Stimulated activated CD4-positive, alpha-beta T cell treated with anti-CD3 and anti-CD28 coated beads, Interleukin-1b, Interleukin-23, amount 100 ng/mL, for 24 hours (primary cell): ENCODE results near the gene ZC3H12C.
"Not testable (repeated sequence)": the region's sequence is repeated elsewhere in the genome, so short reads cannot be mapped to it uniquely, and the experiment has no call there.

Source experiments
- DNase-seq, 4 experiments: peaks; one replicate each; pipeline ENCODE4 v3.0.0-alpha.2; 2020; ENCODE audit warnings: low read depth in 4 of 4, low spot score in 1 of 4

ZC3H12C gene

DNA sequence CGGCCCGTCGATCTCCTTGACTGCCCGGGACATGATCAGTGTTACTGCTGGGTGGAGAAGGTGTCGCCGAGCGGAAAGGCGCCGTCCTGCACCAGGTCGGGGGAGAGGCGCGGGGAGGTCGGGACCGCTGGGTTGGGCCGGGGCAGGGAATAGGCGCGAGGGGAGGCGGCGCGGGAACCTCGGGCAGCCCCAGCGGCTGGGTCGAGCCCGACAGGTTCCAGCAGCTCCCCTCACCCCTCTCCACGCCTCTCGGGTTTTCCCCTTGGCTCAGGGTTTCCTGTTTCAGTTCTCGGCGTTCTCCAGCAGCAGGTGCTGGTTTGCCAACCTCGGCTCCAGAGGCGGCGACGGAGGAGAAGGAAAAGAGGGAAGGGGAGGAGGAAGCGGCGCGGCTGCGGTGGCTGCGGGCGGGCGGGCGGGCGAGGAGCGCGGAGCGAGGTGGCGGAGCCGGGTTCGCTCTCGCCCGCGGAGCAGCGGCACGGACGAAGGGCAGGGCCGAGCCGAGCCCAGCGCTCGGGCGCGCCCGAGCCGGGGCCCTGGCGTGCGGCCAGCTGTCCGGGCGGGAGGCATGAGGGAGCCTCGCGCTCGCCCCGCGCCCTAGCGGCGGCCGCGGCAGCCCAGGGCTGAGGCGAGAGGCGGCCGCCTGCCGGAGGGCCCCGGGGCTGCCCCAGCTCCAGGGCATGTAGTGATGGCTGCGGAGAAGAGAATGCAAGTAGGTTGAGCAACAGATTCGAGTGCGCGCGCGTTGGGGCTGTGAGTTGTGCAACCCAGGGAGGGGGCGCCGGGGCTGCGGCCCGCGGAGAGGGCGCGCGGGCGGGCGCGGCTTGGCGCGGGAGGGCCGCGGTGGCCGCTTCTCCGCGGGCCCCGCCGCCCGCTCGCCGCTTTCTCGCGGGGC is at the start of gene ZC3H12C:
TSS of gene ZC3H12C (plus strand) at position 878 of the 892 bp plus-strand sequence. CDS start 20 bp downstream, outside the sequence.
- DNase-seq: peak in 2 of 4 experiments; percentile 18 to 40

DNA sequence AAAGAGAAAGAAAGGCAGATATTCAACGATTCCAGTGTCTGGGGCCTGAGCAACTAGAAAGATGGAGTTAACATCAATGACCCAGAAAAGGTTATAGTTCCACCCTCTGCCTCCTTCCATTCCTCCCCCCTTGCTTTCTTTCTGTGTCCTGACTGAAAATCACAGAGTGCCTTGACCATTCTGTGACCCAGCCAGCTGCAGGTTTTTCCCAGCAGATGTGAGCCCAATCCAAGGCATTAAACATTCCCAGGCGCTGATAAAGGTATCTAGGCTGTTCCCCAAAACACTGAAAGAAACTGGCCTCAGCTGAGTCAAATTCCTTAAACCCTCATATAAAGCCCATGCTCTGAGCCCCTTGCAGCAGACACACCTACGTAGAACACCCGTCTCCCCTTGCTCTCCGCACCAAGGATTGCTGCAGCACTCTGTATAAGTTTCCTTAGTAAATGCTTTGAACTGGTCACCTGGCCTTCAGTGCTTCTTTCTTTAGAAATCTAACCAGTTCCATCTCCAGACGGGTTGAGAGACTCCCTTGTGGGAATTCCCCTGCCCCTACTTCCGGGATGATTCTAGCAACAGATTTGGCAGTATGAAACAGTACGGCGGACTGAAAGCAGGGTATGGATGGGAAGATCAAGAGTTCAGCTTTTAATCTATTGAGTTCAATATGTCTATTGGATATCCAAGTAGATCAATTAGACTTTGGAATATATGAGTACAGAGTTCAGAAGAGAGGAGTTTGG is 48.8 kb upstream of the ZC3H12C start:
- DNase-seq: no peak

DNA sequence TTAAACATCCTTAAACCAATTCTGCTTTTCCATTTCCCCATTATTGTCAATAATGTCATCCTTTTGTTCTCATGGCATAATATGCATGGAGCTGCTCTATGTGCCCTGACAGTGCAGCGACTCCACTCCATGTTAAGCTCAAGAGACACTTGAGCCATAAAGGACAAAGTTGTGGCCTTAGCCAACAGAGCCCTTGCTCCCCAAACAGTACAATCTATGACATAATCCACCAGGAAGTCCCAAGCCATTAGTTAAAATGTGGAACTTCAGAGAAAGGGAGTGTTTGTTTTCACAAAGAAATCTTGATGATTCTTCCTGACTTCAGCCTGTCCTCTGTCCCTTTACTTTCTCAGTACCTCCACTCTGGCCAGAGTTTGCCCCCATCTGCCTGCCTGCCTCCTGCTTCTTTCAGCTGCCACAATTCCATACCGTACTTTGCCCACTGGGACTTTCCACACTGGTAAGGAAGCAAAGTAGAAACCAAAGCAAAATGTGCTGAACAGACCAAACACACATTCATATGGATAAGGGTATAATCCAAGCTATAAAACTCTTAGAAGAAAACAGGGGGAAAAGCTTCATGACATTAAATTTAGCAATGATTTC is 46.3 kb upstream of the ZC3H12C start:
- no peak for DNase-seq

DNA sequence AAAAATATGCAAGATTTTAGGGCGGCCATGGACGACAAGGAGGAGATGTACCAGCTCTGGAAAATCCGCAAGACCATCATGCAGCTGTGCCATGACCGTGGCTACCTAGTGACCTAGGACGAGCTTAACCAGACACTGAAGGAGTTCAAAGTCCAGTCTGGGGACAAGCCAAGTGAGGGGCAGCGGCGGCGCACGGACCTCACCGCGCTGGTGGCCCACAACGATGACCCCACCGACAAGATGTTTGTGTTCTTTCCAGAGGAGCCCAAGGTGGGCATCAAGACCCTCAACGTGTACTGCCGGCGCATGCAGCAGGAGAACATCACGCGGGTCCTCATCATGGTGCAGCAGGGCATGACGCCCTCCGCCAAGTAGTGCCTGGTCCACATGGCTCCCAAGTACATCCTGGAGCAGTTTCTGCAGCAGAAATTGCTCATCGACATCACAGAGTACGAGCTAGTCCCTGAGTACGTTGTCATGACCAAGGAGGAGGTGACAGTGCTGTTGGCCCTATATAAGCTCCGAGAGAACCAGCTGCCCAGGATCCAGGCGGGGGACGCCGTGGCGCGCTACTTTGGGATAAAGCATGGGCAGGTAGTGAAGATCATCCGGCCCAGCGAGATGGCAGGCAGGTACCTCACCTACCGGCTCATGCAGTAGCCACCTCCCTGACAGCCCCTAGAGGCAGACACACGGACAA is 43.5 kb upstream of the ZC3H12C start:
- no peak for DNase-seq

DNA sequence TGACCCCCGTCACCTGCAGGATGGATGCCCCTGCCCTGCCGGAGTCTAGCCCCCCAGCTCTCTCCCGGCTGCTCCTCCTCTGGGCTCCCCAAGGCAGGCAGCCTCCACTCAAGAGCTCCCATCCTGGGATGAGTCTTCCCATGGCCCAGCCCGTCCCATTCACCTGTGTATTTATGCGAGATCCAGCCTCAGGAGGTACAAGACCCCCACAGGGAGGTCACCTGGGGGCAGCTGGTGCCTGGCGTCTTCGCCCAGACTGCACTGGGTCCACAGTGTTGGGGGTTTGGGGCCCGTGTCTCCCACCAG is 43.0 kb upstream of the ZC3H12C start:
- no peak for DNase-seq

DNA sequence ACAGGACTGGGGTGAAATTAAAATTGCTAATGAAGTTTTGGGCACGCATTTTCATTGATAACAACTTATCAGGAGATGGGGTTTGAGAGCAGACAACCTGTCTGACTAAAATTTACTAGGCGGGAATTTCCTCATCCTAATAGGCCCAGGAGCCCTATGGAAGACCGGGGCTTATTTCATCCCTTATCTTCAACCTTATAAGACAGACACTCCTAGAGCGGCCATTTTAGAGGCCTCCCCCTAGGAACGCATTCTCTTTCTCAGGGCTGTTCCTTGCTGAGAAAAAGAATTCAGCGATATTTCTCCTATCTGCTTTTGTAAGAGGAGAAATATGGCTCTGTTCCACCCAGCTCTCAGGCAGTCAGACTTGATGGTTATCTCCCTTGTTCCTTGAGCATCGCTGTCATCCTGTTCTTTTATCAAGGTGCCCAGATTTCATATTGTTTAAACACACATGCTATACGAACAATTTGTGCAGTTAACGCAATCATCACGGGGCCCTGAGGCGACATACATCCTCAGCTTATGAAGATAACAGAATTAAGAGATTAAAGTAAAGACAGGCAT is 39.3 kb upstream of the ZC3H12C start:
- no peak for DNase-seq

DNA sequence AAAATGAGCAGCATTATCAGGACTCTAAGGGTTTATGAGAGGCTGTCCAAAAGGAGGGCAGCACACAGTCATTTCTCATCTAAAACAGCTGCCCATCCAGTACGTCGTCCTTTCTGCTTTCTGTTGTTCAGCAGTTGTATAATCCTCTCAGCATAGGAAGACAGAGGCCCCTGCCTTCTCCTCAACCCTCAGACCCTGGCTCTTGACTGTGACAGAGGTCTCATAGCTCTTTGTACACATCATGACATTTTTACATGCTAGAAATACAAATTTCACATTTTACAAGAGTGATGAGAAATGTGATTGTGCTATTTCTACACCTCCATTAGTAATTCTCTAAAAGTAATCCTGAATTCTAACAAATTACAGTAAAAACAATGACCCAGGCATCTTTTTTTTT is 36.2 kb upstream of the ZC3H12C start:
- DNase-seq: no peak

DNA sequence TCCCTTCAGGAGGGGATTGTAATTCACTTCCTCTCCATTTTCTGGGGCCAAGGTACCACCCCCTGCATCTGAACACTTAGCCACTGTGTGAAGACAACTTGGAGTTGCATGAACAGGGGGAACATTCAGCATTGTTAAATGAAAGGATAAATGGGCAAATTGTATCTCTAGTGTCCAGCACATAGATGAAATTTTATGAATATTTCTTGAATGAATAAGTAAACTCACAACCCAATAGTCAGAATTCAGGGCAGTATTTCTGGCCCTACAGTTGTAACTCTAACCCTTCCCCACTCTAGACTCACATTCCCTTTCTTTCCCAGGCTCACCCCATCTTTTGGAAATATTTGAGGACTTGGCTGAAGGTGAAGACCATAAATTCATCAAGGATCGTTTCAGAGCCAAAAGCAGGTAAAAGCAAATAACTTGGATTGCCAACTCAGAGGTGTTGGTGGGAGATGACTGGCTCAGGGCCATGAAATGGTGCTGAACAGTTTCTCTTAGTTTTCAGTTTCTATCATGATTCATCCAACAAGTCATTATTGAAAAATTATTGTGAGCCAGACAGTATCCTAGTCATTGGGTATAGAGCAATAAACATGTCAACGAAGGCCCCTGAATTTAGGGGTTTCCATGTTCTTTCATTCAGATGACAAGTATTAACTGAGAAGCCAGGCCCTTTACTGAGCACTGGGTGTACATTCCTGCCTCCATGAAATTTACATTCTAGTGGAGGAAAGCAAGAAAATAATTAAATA is 33.3 kb upstream of the ZC3H12C start:
- DNase-seq: no peak

DNA sequence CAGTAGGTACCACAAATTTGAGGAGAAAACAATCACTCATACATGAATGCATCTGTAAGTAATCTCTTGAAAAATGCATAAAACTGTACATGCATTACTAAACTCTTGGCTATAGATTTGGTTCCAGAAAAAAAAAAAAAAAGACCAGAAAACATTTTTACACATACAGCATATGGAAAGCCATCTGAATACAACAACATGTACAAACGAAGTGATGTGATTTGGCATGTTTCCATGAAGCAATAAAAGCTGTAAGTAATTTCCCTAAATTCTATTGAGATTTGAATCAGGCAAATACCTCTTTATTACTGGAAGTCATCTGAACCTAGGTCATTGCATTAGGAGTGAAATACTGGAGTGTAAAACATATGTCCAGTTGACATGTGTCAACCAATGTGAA is 31.9 kb upstream of the ZC3H12C start:
- no peak for DNase-seq

DNA sequence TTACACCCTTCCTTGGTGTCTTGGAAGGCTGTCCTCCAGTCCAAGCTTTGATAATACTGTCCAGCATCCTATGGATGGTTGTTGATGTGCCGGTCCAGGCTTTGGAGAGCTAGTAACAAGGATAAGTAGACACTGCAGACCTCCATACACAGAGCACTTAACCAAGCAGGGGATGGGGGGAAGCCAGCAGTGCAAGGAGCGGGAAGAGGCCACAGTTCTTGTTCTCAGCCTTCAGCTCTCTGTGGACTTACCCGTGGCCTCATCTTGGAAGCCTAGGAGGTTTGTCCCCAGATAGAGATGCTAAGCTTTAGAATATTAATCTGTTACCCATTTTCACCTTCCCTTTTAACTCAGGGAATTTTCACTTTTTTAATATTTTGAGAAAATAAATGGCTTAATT is 30.9 kb upstream of the ZC3H12C start:
- no peak for DNase-seq

DNA sequence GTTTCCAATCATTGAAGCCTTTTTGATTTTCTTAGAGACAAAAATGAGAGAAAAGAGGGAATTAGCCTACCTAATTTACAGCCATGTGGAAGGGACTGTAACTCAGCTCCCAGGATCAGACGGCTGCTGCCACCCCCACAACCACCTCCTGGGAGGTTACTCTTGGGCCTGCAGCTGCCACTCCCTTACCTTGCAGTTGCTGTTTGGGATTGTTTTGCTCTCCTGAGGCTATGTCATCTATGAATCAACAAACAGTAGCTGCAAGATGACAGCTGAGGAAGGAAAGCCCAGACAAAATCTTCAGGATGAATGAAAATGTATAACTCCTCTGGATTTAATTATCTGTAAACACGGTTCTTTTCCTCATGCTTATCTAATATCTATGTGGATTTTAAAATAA is 28.0 kb upstream of the ZC3H12C start:
- DNase-seq: no peak

DNA sequence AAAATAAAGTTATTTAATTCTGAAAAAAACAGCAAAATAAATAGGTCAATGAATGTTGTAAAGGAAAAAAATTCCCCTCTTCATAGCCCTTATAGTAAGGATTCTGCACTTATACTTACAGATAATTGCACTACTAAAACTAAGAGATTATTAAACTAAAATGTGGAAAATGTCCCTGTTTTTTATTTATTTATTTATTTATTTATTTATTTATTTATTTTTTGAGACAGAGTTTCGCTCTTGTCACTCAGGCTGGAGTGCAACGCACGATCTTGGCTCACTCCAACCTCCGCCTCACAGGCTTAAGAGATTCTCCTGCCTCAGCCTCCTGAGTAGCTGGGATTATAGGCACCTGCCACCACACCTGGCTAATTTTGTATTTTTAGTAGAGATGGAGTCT is 25.2 kb upstream of the ZC3H12C start:
- not testable (repeated sequence) for DNase-seq

DNA sequence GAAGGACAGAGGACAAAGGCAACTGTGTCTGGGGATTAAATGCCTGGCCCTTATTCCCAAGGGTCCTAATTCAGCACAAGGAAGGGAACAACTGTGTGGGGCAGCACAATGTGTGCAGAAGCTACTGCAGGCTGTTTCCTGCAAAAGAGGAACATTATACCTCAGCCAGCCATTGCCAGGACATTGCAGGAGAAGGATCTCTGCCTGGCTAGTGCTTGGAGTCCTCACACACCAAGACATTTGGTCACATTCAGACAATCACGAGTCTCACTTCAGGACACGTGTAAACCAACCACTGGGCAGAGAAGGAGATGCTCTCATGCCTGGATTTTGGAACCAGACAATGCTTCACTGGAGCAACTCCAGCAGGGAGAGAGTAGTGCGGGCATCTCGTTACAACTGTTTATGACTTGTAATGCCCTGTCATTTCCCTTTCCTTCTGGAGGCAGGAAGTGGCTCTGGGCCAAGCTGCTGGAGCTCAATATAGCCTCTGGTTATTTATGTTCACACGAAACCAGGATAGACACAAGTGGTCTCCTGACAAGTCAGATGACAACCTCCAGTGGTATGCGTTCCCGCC is 23.9 kb upstream of the ZC3H12C start:
- DNase-seq: no peak

DNA sequence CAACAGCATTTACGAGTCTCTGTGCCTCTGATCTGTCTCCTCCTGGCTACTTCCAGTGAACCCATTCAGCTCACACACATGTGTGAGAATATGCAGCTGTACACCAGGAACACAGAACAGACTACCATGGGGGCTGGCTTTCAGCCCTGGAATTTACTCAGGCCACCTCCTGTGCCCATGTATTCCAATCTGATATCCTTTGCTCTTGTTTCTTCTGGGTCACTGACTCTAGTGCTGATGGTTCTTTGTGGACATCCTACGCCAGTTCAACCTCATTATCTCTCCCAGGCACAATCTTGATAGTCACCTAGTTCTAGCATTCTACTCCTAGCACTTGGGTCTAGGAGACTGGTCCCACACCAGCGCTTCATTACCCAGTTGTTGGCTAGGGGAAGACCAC is 23.0 kb upstream of the ZC3H12C start:
- no peak for DNase-seq

DNA sequence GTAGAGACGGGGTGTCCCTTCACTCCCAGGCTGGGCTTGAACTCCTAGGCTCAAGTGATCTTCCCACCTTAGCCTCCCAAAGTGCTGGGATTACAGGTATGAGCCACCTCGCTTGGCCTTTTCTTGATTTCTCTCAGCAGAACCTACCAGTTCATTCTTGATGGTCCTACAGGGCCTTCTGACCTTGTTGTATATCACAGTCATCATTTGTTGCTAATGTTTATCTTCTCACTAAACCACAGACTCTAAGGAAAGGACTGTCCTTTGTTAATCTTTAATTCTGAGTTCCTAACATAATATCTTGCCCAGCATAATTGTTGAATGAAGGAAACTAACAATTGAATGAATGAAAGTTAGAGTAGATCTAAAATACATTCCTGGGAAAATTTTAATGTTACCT is 22.0 kb upstream of the ZC3H12C start:
- no peak for DNase-seq

DNA sequence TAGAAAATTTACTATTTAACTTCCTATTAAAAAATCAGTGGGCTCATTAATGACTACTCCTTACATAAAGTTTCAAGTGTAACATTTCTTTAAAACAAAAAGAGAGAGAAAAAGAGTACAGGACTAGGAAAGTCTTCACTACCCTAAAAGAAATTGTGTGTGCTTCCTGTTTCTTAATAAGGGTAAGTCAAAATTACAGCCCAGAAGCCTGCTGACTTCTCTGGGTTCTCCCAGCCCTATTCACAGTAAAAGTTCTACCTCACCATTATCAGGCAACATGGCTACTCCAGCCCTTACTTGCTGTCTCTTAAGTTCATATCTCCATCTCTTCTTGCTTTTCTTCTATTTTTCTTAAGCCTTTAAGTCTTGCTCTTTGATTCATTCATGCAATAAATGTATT is 20.3 kb upstream of the ZC3H12C start:
- DNase-seq: no peak

DNA sequence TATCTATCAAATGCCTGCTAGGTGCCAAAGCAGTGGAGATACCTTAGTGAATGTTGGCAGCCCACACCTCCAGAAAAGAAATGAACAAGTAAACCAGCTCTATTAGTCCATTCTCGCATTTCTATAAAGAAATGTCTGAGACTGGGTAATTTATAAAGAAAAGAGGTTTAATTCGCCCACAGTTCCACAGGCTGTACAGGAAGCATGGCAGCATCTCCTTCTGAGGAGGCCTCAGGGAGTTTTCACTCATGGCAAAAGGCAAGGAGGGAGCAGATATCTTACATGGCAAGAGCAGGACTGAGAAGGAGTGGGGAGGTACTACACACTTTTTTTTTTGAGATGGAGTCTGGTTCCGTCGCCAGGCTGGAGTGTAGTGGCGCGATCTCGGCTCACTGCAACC is 18.7 kb upstream of the ZC3H12C start:
- no peak for DNase-seq

DNA sequence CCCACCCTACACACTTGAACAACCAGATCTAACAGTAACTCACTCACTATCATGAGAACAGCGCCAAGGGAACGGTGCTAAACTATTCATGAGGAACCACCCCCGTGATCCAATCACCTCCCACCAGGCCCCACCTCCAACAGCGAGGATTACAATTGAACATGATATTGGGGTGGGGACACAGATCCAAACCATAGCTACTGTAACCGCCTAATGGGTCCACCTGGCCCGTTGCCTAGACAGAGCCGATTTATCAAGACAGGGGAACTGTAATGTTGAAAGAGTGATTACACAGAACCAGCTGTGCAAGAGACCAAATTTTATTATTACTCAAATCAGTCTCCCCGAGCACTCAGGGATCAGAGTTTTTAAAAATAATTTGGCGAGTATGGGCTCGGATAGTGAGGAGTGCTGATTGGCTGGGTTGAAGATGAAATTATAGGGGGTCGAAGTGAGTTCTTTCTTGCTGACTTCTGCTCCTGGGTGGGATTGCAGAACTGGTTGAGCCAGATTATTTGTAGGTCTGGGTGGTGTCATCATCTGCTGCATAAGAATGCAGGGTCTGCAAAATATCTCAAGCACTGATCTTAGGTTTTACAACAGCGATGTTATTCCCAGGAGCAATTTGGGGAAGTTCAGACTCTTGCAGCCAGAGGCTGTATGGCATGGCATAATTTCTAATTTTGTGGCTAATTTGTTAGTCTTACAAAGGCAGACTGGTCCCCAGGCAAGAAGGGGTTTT is 17.9 kb upstream of the ZC3H12C start:
- no peak for DNase-seq

DNA sequence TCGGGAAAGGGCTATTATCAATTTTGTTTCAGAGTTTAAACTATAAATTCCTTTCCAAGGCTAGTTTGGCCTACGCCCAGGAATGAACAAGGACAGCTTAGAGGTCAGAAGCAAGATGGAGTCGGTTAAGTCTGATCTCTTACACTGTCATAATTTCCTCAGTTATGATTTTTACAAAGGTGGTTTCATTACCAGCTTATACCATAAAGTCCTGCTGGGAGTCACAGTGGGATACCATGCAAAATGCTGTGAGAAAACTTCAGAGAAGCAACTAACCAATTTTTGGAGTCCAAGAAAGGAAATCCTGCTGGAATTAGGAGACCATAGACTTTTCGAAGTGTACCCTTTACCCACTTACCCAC is 17.4 kb upstream of the ZC3H12C start:
- DNase-seq: no peak
